ENCODE measurements around the gene CD14.
"Not testable (repeated sequence)": the region's sequence is repeated elsewhere in the genome, so short reads cannot be mapped to it uniquely, and the experiment has no call there.

The CD14 gene

DNA sequence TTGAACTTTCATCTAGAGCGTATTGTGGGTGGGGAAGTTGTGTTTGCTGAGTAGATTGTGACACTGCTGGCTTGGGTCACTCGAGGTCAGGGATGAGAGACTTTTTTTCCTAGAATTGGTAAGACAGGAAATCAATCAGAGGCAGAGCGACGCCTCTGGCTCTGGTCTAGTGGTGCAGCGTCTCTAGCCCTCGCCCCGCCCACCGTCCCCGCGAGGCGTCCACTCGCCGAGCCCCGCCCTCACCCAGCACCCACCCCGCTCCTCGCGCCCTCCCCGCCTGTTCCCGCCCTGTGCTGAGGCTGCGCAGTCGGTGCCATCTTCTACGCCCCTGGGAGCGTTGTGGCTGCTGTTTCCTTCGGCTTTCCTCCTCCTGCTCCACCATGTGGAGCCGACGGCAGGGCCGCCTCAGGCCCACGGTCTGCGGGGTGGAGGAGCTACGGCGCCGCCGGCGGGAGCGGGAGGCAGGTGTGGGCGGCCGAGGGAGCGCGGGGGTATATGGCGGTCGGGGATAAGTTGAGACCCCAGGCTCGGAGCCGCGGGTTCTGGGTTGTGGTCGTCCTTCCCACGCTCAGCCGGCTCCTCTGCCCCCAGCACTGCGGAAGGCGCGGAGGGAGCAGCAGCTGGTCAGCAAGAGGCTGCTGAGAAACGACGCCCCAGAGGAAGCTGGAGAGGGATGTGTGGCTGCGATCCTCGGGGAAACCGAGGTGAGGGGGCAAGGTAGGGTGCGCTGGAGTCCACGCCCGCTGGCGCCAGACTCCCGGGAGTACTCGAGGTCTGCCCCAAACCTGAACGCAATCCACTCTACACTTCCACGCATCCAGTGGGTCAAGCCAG lies 6.4 kb upstream of the CD14 start, which contains the start of gene TMCO6:
TMCO6 (plus strand) TSS at position 304 of the 834 bp plus-strand sequence; CDS start at position 381, 77 bp downstream.
- H2AFZ ChIP-seq (ENCODE audit: insufficient read depth, low read length, poor library complexity): peak within 1 kb of the TSS; percentile 92
- peaks cover 11 to 18% of the 10 kb centered on the region in 2 experiments for H3K36me3 ChIP-seq (ENCODE audit: control insufficient read depth in 1 of 2, insufficient read depth in 2 of 2, low read length in 2 of 2)
- peak within 1 kb of the TSS; percentile 59 for H2BK5ac ChIP-seq (ENCODE audit: low read depth, low read length, poor library complexity)
- peak within 1 kb of the TSS; percentile 33 for H2BK120ac ChIP-seq (ENCODE audit: insufficient read depth, low read length, poor library complexity)
- H3K18ac ChIP-seq (ENCODE audit: low read length): peak within 1 kb of the TSS; percentile 77
- peak within 1 kb of the TSS; percentile 81 for H3K4me2 ChIP-seq (ENCODE audit: low read length)
- H4K91ac ChIP-seq (ENCODE audit: low read depth, low read length): peak within 1 kb of the TSS; percentile 81
- peaks cover 4% of the 10 kb centered on the region for H3K79me1 ChIP-seq (ENCODE audit: low read length)
- peak within 1 kb of the TSS; percentile 81 for H3K4me3 ChIP-seq (ENCODE audit: low read depth, low read length)
- H2AK5ac ChIP-seq (ENCODE audit: low read length): no peak within 1 kb of the TSS
- H4K8ac ChIP-seq (ENCODE audit: low read depth, low read length): peak within 1 kb of the TSS; percentile 90
- peak within 1 kb of the TSS; percentile 44 for H3K9ac ChIP-seq (ENCODE audit: low read length)
- H2BK12ac ChIP-seq (ENCODE audit: low read length): peak within 1 kb of the TSS; percentile 17
- peaks cover 5 to 10% of the 10 kb centered on the region in 2 experiments for H3K4me1 ChIP-seq (ENCODE audit: control insufficient read depth in 1 of 2, insufficient read depth in 2 of 2, low read length in 2 of 2)
- H3K23ac ChIP-seq (ENCODE audit: low read length): no peak within 1 kb of the TSS
- no peaks in the 10 kb centered on the region for H3K27me3 ChIP-seq (ENCODE audit: insufficient read depth, low read length)
- no peaks in the 10 kb centered on the region for H3K9me3 ChIP-seq (ENCODE audit: insufficient read depth, low read depth, low read length)
- H4K12ac ChIP-seq (ENCODE audit: low read depth, low read length): peak within 1 kb of the TSS; percentile 37
- peak within 1 kb of the TSS; percentile 30 for H3K27ac ChIP-seq (ENCODE audit: low read depth, low read length)
- peak within 1 kb of the TSS; percentile 22 for H3K4ac ChIP-seq (ENCODE audit: low read depth, low read length)
- H3K79me2 ChIP-seq (ENCODE audit: control insufficient read depth, insufficient read depth, low read length, poor library complexity): peaks cover 4% of the 10 kb centered on the region
- DNase-seq: peak; percentile 97
- WGBS (ENCODE audit: extremely low coverage, insufficient coverage, insufficient read length): no CpG with 5 or more reads among the region's 63 CpGs
- H3K14ac ChIP-seq (ENCODE audit: low read length): peak within 1 kb of the TSS; percentile 83

DNA sequence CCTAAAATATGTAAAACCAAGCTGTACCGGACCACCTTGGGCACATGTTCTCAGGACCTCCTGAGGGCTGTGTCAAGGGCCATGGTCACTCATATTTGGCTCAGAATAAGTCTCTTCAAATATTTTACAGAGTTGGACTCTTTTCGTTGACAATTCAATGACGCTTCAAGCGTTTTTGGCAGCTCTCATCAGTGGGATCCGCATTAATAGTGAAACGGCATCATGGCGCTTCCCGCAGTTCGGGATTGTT lies 5.8 kb upstream of the CD14 start:
- Histone ChIP-seq H3K36me3 (ENCODE audit: control insufficient read depth in 1 of 2, insufficient read depth in 2 of 2, low read length in 2 of 2) (peaks cover 11 to 13% of the 10 kb centered on the region in 2 experiments), H3K4me2 (ENCODE audit: low read length) (peak overlapping the region; percentile 62), H4K8ac (ENCODE audit: low read depth, low read length) (peak overlapping the region; percentile 24), H2BK120ac (ENCODE audit: insufficient read depth, low read length, poor library complexity) (peak overlapping the region; percentile 11)
- H3K27me3 ChIP-seq (ENCODE audit: insufficient read depth, low read length); H3K4ac ChIP-seq (ENCODE audit: low read depth, low read length); H3K79me1 ChIP-seq (ENCODE audit: low read length); H2AFZ ChIP-seq (ENCODE audit: insufficient read depth, low read length, poor library complexity); H2BK12ac ChIP-seq (ENCODE audit: low read length); H4K91ac ChIP-seq (ENCODE audit: low read depth, low read length); H3K27ac ChIP-seq (ENCODE audit: low read depth, low read length); H2AK5ac ChIP-seq (ENCODE audit: low read length); H3K79me2 ChIP-seq (ENCODE audit: control insufficient read depth, insufficient read depth, low read length, poor library complexity); H3K4me3 ChIP-seq (ENCODE audit: low read depth, low read length); H3K18ac ChIP-seq (ENCODE audit: low read length); H4K12ac ChIP-seq (ENCODE audit: low read depth, low read length); H3K14ac ChIP-seq (ENCODE audit: low read length); DNase-seq; H3K4me1 ChIP-seq (ENCODE audit: control insufficient read depth in 1 of 2, insufficient read depth in 2 of 2, low read length in 2 of 2); H2BK5ac ChIP-seq (ENCODE audit: low read depth, low read length, poor library complexity); H3K23ac ChIP-seq (ENCODE audit: low read length); H3K9me3 ChIP-seq (ENCODE audit: insufficient read depth, low read depth, low read length); H3K9ac ChIP-seq (ENCODE audit: low read length): not testable (repeated sequence)
- WGBS (ENCODE audit: extremely low coverage, insufficient coverage, insufficient read length): no CpG with 5 or more reads among the region's 9 CpGs

DNA sequence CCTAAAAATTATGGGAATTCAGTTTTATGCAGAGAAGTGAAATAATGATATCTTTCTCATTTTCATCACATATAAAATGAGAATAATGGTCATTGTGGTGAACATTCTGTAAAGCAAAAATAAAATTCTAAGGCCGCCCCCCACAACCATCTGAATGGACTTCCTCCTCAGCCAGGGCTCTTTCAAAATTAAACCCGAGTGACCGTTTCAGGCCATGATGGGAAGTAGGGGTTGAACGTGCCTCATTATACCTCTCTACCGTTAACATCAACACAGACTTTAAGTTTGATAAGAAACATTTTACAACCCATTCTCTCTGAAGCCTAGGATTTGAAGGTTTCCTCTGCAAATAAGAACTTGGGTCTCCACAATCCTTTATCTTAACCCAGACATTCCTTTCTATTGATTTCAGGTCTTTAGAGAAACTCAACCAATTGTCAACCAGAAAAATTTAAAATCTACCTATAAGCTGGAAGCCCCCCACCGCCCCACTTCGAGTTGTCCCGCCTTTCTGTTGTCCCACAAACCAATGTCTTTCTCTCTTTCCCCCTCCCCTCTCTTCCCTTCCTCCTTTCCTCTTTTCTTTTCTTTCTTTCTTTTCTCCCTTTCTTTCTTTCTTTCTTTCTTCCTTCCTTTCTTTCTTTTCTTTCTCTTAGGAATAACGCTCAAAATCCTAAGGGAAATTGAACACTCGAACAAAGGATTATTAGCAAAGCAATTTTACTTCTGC lies 4.6 kb upstream of the CD14 start:
- Histone ChIP-seq H2AFZ (ENCODE audit: insufficient read depth, low read length, poor library complexity) (no peak overlapping the region), H3K9ac (ENCODE audit: low read length) (no peak overlapping the region), H3K4ac (ENCODE audit: low read depth, low read length) (no peak overlapping the region), H3K79me2 (ENCODE audit: control insufficient read depth, insufficient read depth, low read length, poor library complexity) (peaks cover 4% of the 10 kb centered on the region), H4K91ac (ENCODE audit: low read depth, low read length) (no peak overlapping the region), H3K4me3 (ENCODE audit: low read depth, low read length) (no peak overlapping the region), H2BK5ac (ENCODE audit: low read depth, low read length, poor library complexity) (no peak overlapping the region), H2AK5ac (ENCODE audit: low read length) (no peak overlapping the region), H3K27me3 (ENCODE audit: insufficient read depth, low read length) (no peaks in the 10 kb centered on the region), H3K4me1 (ENCODE audit: control insufficient read depth in 1 of 2, insufficient read depth in 2 of 2, low read length in 2 of 2) (peaks cover 5 to 10% of the 10 kb centered on the region in 2 experiments), H3K79me1 (ENCODE audit: low read length) (peaks cover 4% of the 10 kb centered on the region), H3K36me3 (ENCODE audit: control insufficient read depth in 1 of 2, insufficient read depth in 2 of 2, low read length in 2 of 2) (peaks cover 2 to 4% of the 10 kb centered on the region in 2 experiments), H2BK12ac (ENCODE audit: low read length) (no peak overlapping the region), H3K14ac (ENCODE audit: low read length) (no peak overlapping the region), H4K12ac (ENCODE audit: low read depth, low read length) (no peak overlapping the region), H4K8ac (ENCODE audit: low read depth, low read length) (no peak overlapping the region), H2BK120ac (ENCODE audit: insufficient read depth, low read length, poor library complexity) (no peak overlapping the region), H3K9me3 (ENCODE audit: insufficient read depth, low read depth, low read length) (peaks cover 7% of the 10 kb centered on the region), H3K23ac (ENCODE audit: low read length) (no peak overlapping the region), H3K4me2 (ENCODE audit: low read length) (no peak overlapping the region), H3K27ac (ENCODE audit: low read depth, low read length) (no peak overlapping the region), H3K18ac (ENCODE audit: low read length) (no peak overlapping the region)
- no peak for DNase-seq
- WGBS (ENCODE audit: extremely low coverage, insufficient coverage, insufficient read length): no CpG with 5 or more reads among the region's 10 CpGs

DNA sequence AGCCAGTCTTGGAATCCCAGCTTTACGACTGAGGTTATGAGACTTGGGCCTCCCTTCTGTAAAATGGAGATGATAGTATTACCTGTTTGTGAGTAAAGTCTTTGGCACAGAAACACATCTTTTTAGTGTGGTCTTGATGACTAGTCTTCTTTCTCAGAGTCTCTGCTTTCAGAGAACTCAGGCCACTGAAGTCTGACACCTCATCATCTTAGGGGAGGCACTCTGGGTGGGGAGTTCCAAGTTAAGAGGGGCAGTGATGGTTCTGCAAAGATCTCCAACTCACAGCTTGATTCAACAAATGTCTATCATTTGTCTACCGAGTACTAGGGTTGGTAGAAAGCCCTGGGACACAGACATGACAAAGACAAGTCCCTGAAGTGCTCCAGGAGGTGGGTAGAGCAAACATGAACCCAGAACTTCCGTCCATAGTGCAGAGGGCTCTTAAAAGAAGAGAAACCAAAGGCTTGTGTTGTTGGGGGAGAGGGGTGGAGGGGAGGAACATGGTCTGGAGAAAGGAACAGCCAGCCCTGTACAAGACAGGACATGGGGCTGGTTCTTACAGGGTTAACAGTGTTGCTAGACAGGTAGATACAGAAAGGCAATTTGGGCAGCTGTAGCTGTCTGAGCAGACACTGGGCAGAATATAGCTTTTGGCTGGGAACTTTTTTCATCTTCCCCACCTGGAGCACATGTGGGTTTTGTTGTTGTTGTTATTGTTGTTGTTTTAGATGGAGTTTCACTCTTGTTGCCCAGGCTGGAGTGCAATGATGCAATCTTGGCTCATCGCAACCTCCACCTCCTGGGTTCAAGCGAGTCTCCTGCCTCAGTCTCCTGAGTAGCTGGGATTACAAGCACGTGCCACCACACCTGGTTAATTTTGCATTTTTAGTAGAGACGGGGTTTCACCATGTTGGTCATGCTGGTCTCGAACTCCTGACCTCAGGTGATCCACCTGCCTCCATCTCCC lies 2.6 kb upstream of the CD14 start:
- Histone ChIP-seq H4K91ac (ENCODE audit: low read depth, low read length) (no peak overlapping the region), H3K4me1 (ENCODE audit: control insufficient read depth in 1 of 2, insufficient read depth in 2 of 2, low read length in 2 of 2) (peaks cover 5 to 10% of the 10 kb centered on the region in 2 experiments), H3K27me3 (ENCODE audit: insufficient read depth, low read length) (no peaks in the 10 kb centered on the region), H3K27ac (ENCODE audit: low read depth, low read length) (no peak overlapping the region), H3K36me3 (ENCODE audit: control insufficient read depth in 1 of 2, insufficient read depth in 2 of 2, low read length in 2 of 2) (no peaks in the 10 kb centered on the region), H3K23ac (ENCODE audit: low read length) (no peak overlapping the region), H2AFZ (ENCODE audit: insufficient read depth, low read length, poor library complexity) (no peak overlapping the region), H3K79me2 (ENCODE audit: control insufficient read depth, insufficient read depth, low read length, poor library complexity) (peaks cover 4% of the 10 kb centered on the region), H3K4me2 (ENCODE audit: low read length) (no peak overlapping the region), H3K4me3 (ENCODE audit: low read depth, low read length) (no peak overlapping the region), H3K9ac (ENCODE audit: low read length) (no peak overlapping the region), H2BK5ac (ENCODE audit: low read depth, low read length, poor library complexity) (no peak overlapping the region), H4K8ac (ENCODE audit: low read depth, low read length) (no peak overlapping the region), H3K9me3 (ENCODE audit: insufficient read depth, low read depth, low read length) (peaks cover 16% of the 10 kb centered on the region), H3K79me1 (ENCODE audit: low read length) (peaks cover 4% of the 10 kb centered on the region), H3K14ac (ENCODE audit: low read length) (no peak overlapping the region), H3K18ac (ENCODE audit: low read length) (no peak overlapping the region), H3K4ac (ENCODE audit: low read depth, low read length) (no peak overlapping the region), H2BK12ac (ENCODE audit: low read length) (no peak overlapping the region), H4K12ac (ENCODE audit: low read depth, low read length) (no peak overlapping the region), H2BK120ac (ENCODE audit: insufficient read depth, low read length, poor library complexity) (no peak overlapping the region), H2AK5ac (ENCODE audit: low read length) (no peak overlapping the region)
- no peak for DNase-seq
- WGBS (ENCODE audit: extremely low coverage, insufficient coverage, insufficient read length): no CpG with 5 or more reads among the region's 8 CpGs

Measured in trophoblast cell (in vitro differentiated cells and primary cell).